HEK293 (cell line): Measurements from ENCODE around the gene TRMT44.

Experiments used
- CTCF ChIA-PET: fragments of 350-600 bp; formaldehyde crosslinking; extraction: SDS; loops from one replicate; lab custom pipeline; 2021; ENCODE audit warnings: antibody characterized with exemption; lab: Yijun Ruan, JAX
- POLR2A ChIA-PET: fragments of 300-600 bp; formaldehyde crosslinking; extraction: SDS; loops from one replicate; lab custom pipeline; 2020; ENCODE audit warnings: antibody characterized with exemption, inconsistent platforms; lab: Yijun Ruan, JAX
- H3K27ac ChIP-seq: fragments of 200-500 bp; sonication (Bioruptor generic); 2 replicates; pipeline ENCODE4 v1.5.1; 2014; ENCODE audit warnings: low read depth, low read length, control low read depth, inconsistent platforms; ENCODE audit errors: extremely low read depth
- H3K36me3 ChIP-seq, 2 experiments: fragments of 200-500 bp in 1 of 2; sonication (Bioruptor generic) in 1 of 2; 1 replicate in 1 of 2; 2 replicates in 1 of 2; pipeline ENCODE4 v1.5.1; 2014 to 2017; ENCODE audit warnings: inconsistent platforms in 2 of 2, low read length in 2 of 2; ENCODE audit not compliant: control insufficient read depth in 2 of 2, insufficient read depth in 1 of 2
- H3K4me1 ChIP-seq: fragments of 200-500 bp; sonication (Bioruptor generic); 2 replicates; pipeline ENCODE4 v1.5.1; 2014; ENCODE audit warnings: mild to moderate bottlenecking, low read length, inconsistent platforms; ENCODE audit not compliant: control insufficient read depth, insufficient read depth
- H3K4me3 ChIP-seq: 2 replicates; pipeline ENCODE4 v1.5.1; 2011; ENCODE audit warnings: low read depth, mild to moderate bottlenecking, control low read depth, low read length, moderate library complexity
- H3K9me3 ChIP-seq: fragments of 200-500 bp; sonication (Bioruptor generic); 2 replicates; pipeline ENCODE4 v1.5.1; 2014; ENCODE audit warnings: low read depth, low read length, inconsistent platforms; ENCODE audit not compliant: control insufficient read depth, insufficient read depth
- GLI4 ChIP-seq: fragments of 450-650 bp; formaldehyde crosslinking; IDR thresholded peaks from 2 replicates; pipeline ENCODE4 v1.5.1; 2016; ENCODE audit warnings: missing biosample characterization, missing genetic modification characterization
- HOXC10 ChIP-seq: sonication (generic); formaldehyde crosslinking; IDR thresholded peaks from 2 replicates; pipeline ENCODE4 v1.8.1; 2023; ENCODE audit warnings: mild to moderate bottlenecking, missing genetic modification reagents
- HOXD13 ChIP-seq: sonication (generic); formaldehyde crosslinking; IDR thresholded peaks from 2 replicates; pipeline ENCODE4 v1.8.0; 2022; ENCODE audit warnings: missing genetic modification reagents, borderline replicate concordance
- OSR2 ChIP-seq: fragments of 450-650 bp; formaldehyde crosslinking; IDR thresholded peaks from 2 replicates; pipeline ENCODE4 v1.5.1; 2016; ENCODE audit warnings: missing biosample characterization, missing genetic modification characterization
- SALL2 ChIP-seq: fragments of 450-650 bp; formaldehyde crosslinking; IDR thresholded peaks from 2 replicates; pipeline ENCODE4 v1.5.0; 2017; ENCODE audit warnings: missing biosample characterization, mild to moderate bottlenecking, missing genetic modification characterization, borderline replicate concordance
- SCRT2 ChIP-seq: fragments of 450-650 bp; formaldehyde crosslinking; IDR thresholded peaks from 2 replicates; pipeline ENCODE4 v1.5.1; 2016; ENCODE audit warnings: missing biosample characterization, missing genetic modification characterization
- ZBTB17 ChIP-seq: fragments of 450-650 bp; formaldehyde crosslinking; IDR thresholded peaks from 2 replicates; pipeline ENCODE4 v1.5.1; 2016; ENCODE audit warnings: missing biosample characterization, missing genetic modification characterization
- ZBTB48 ChIP-seq: fragments of 450-650 bp; formaldehyde crosslinking; IDR thresholded peaks from 2 replicates; pipeline ENCODE4 v1.5.1; 2016; ENCODE audit warnings: missing biosample characterization, missing genetic modification characterization
- ZIC2 ChIP-seq: fragments of 450-650 bp; formaldehyde crosslinking; IDR thresholded peaks from 2 replicates; pipeline ENCODE4 v1.5.1; 2016; ENCODE audit warnings: missing biosample characterization, missing genetic modification characterization
- ZNF112 ChIP-seq: fragments of 450-650 bp; formaldehyde crosslinking; IDR thresholded peaks from 2 replicates; pipeline ENCODE4 v1.5.0; 2017; ENCODE audit warnings: missing biosample characterization, missing genetic modification characterization
- ZNF114 ChIP-seq: fragments of 450-650 bp; formaldehyde crosslinking; IDR thresholded peaks from 2 replicates; pipeline ENCODE4 v1.5.0; 2017; ENCODE audit warnings: missing biosample characterization, missing genetic modification characterization
- ZNF155 ChIP-seq: fragments of 450-650 bp; formaldehyde crosslinking; IDR thresholded peaks from 2 replicates; pipeline ENCODE4 v1.5.1; 2016; ENCODE audit warnings: missing biosample characterization, missing genetic modification characterization
- ZNF184 ChIP-seq: fragments of 450-650 bp; IDR thresholded peaks from 2 replicates; pipeline ENCODE4 v1.5.1; 2018; ENCODE audit warnings: missing biosample characterization, mild to moderate bottlenecking, missing genetic modification characterization
- ZNF202 ChIP-seq: fragments of 450-650 bp; formaldehyde crosslinking; IDR thresholded peaks from 2 replicates; pipeline ENCODE4 v1.5.1; 2016; ENCODE audit warnings: missing biosample characterization, missing genetic modification characterization, borderline replicate concordance
- ZNF23 ChIP-seq: fragments of 450-650 bp; formaldehyde crosslinking; IDR thresholded peaks from 2 replicates; pipeline ENCODE4 v1.5.1; 2016; ENCODE audit warnings: missing biosample characterization, missing genetic modification characterization, borderline replicate concordance
- ZNF24 ChIP-seq: fragments of 450-650 bp; formaldehyde crosslinking; IDR thresholded peaks from 2 replicates; pipeline ENCODE4 v1.5.1; 2016; ENCODE audit warnings: missing biosample characterization, missing genetic modification characterization
- ZNF311 ChIP-seq: fragments of 450-650 bp; formaldehyde crosslinking; IDR thresholded peaks from 2 replicates; pipeline ENCODE4 v1.5.1; 2017; ENCODE audit warnings: missing biosample characterization, missing genetic modification characterization, borderline replicate concordance
- ZNF335 ChIP-seq: fragments of 450-650 bp; formaldehyde crosslinking; conservative IDR thresholded peaks from 2 replicates; pipeline ENCODE4 v1.5.1; 2016; ENCODE audit warnings: missing biosample characterization, missing genetic modification characterization
- ZNF341 ChIP-seq: fragments of 450-650 bp; formaldehyde crosslinking; IDR thresholded peaks from 2 replicates; pipeline ENCODE4; 2016; ENCODE audit warnings: low read depth, missing biosample characterization, missing genetic modification characterization
- ZNF350 ChIP-seq: fragments of 450-650 bp; formaldehyde crosslinking; IDR thresholded peaks from 2 replicates; pipeline ENCODE4 v1.5.0; 2017; ENCODE audit warnings: missing biosample characterization, mild to moderate bottlenecking, missing genetic modification characterization
- ZNF514 ChIP-seq: fragments of 450-650 bp; formaldehyde crosslinking; IDR thresholded peaks from 2 replicates; pipeline ENCODE4 v1.5.1; 2016; ENCODE audit warnings: missing biosample characterization, missing genetic modification characterization
- ZNF544 ChIP-seq: fragments of 450-650 bp; formaldehyde crosslinking; IDR thresholded peaks from 2 replicates; pipeline ENCODE4 v1.5.0; 2017; ENCODE audit warnings: missing biosample characterization, missing genetic modification characterization
- ZNF629 ChIP-seq: fragments of 450-650 bp; formaldehyde crosslinking; IDR thresholded peaks from 2 replicates; pipeline ENCODE4 v1.5.1; 2017; ENCODE audit warnings: missing biosample characterization, missing genetic modification characterization
- TF ChIP-seq, protein P1 (sequence below): fragments of 450-650 bp; formaldehyde crosslinking; conservative IDR thresholded peaks from 2 replicates; pipeline ENCODE4 v1.5.1; 2016; ENCODE audit warnings: low read depth, missing biosample characterization, missing genetic modification characterization
- TF ChIP-seq, protein P2 (sequence below): fragments of 450-650 bp; formaldehyde crosslinking; IDR thresholded peaks from 2 replicates; pipeline ENCODE4 v1.5.1; 2016; ENCODE audit warnings: missing biosample characterization, missing genetic modification characterization
- TF ChIP-seq, protein P3 (sequence below): fragments of 450-650 bp; formaldehyde crosslinking; conservative IDR thresholded peaks from 2 replicates; pipeline ENCODE4 v1.5.1; 2016; ENCODE audit warnings: low read depth, missing biosample characterization, missing genetic modification characterization

Gene TRMT44

DNA sequence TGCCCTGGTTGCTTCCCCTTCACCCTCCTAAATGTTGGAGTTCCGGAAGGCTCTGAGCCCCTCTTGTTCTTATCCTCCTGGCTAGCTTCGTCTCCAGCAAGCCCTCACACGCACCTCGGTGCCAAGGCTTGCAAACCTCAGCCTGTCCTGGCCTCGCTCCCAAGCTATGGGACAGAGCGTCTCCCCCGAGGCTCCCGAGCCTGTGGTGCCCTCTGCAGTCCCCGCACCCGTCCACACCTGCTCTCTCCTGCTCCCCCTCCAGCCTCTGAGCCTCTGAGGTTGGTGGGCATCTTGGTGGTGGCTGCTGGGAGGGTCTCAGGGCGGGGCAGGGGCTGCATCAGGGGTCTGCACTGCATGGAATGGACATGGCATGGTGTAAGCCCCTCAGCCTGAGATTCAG lies 63.2 kb downstream of the TRMT44 start (continued):
- TF ChIP-seq, protein P1, sequence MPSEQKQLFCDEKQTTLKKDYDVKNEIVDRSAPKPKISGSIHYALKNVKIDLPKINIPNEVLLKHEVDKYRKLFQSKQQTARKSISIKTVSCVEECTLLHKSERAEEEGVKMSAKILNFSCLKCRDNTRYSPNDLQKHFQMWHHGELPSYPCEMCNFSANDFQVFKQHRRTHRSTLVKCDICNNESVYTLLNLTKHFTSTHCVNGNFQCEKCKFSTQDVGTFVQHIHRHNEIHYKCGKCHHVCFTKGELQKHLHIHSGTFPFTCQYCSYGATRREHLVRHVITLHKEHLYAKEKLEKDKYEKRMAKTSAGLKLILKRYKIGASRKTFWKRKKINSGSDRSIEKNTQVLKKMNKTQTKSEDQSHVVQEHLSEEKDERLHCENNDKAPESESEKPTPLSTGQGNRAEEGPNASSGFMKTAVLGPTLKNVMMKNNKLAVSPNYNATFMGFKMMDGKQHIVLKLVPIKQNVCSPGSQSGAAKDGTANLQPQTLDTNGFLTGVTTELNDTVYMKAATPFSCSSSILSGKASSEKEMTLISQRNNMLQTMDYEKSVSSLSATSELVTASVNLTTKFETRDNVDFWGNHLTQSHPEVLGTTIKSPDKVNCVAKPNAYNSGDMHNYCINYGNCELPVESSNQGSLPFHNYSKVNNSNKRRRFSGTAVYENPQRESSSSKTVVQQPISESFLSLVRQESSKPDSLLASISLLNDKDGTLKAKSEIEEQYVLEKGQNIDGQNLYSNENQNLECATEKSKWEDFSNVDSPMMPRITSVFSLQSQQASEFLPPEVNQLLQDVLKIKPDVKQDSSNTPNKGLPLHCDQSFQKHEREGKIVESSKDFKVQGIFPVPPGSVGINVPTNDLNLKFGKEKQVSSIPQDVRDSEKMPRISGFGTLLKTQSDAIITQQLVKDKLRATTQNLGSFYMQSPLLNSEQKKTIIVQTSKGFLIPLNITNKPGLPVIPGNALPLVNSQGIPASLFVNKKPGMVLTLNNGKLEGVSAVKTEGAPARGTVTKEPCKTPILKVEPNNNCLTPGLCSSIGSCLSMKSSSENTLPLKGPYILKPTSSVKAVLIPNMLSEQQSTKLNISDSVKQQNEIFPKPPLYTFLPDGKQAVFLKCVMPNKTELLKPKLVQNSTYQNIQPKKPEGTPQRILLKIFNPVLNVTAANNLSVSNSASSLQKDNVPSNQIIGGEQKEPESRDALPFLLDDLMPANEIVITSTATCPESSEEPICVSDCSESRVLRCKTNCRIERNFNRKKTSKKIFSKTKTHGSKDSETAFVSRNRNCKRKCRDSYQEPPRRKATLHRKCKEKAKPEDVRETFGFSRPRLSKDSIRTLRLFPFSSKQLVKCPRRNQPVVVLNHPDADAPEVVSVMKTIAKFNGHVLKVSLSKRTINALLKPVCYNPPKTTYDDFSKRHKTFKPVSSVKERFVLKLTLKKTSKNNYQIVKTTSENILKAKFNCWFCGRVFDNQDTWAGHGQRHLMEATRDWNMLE (tag by site-specific recombination) = no peak
- TF ChIP-seq ZNF514 (tag by site-specific recombination) (no peak), ZNF202 (tag by site-specific recombination) (no peak), OSR2 (tag by site-specific recombination) (no peak), GLI4 (tag by site-specific recombination) (no peak)

DNA sequence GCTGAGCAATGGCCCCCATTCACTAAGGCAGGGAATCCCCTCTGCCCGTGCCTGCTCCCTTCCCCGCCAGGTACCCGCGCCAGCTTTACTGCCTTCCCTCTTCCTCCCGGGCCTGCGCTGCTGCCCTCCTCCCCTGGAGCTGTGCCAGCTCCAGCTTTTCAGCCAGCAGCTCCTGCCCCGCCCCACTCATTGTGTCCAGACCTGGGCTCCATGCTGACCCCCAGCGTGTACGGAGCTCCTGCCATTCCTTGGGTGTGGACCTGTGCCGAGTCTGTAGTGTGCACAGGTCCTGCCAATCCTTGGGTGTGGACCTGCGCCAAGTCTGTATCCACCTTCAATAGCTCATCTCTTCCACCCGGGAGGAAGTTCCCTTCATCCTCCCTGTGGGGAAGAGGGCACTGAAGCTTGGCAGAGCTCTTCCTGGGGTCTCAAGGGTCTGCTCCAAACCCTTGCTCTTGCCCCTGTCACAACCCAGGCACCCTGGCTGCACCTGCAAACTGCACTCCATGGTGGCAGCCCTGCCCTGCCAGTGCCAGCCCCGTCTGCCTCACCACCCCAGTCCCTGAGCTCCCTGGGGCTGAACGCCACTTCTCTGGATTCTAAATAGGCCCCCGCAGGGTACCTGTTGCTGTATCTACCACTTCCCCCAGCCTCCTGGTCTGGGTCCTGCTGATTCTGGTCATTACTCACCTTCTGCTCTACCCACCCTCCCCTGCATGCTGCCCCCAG lies 63.9 kb downstream of the TRMT44 start:
- Histone ChIP-seq H3K9me3 (no peaks in the 10 kb centered on the region), H3K36me3 (no peaks in the 10 kb centered on the region), H3K4me1 (no peaks in the 10 kb centered on the region; the same call in 1 of the 2 replicates), H3K4me3 (no peak overlapping the region), H3K27ac (no peak overlapping the region)
- POLR2A ChIA-PET = interaction anchor here (0.7 kb wide), 1 partner anchor 17 kb away, joined by 3 read pairs; no protein-coding TSS in a partner anchor
- CTCF ChIA-PET = interaction anchor here (0.9 kb wide), 1 partner anchor 36 kb away, joined by 5 read pairs; no protein-coding TSS in a partner anchor
- no peak for TF ChIP-seq ZNF350
- TF ChIP-seq, protein P2, sequence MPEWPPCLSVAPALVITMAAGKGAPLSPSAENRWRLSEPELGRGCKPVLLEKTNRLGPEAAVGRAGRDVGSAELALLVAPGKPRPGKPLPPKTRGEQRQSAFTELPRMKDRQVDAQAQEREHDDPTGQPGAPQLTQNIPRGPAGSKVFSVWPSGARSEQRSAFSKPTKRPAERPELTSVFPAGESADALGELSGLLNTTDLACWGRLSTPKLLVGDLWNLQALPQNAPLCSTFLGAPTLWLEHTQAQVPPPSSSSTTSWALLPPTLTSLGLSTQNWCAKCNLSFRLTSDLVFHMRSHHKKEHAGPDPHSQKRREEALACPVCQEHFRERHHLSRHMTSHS (tag by site-specific recombination) = no peak
- 0 out of 2 replicates have a peak, but pooled peaks have one; percentile 21 for TF ChIP-seq SCRT2 (tag by site-specific recombination)
- TF ChIP-seq, protein P3, sequence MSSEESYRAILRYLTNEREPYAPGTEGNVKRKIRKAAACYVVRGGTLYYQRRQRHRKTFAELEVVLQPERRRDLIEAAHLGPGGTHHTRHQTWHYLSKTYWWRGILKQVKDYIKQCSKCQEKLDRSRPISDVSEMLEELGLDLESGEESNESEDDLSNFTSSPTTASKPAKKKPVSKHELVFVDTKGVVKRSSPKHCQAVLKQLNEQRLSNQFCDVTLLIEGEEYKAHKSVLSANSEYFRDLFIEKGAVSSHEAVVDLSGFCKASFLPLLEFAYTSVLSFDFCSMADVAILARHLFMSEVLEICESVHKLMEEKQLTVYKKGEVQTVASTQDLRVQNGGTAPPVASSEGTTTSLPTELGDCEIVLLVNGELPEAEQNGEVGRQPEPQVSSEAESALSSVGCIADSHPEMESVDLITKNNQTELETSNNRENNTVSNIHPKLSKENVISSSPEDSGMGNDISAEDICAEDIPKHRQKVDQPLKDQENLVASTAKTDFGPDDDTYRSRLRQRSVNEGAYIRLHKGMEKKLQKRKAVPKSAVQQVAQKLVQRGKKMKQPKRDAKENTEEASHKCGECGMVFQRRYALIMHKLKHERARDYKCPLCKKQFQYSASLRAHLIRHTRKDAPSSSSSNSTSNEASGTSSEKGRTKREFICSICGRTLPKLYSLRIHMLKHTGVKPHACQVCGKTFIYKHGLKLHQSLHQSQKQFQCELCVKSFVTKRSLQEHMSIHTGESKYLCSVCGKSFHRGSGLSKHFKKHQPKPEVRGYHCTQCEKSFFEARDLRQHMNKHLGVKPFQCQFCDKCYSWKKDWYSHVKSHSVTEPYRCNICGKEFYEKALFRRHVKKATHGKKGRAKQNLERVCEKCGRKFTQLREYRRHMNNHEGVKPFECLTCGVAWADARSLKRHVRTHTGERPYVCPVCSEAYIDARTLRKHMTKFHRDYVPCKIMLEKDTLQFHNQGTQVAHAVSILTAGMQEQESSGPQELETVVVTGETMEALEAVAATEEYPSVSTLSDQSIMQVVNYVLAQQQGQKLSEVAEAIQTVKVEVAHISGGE = no peak
- no peak for TF ChIP-seq ZNF24 (tag by site-specific recombination)
- TF ChIP-seq ZNF544 (tag by site-specific recombination) = no peak
- TF ChIP-seq ZIC2 = peak; percentile 54
- no peak for TF ChIP-seq OSR2 (tag by site-specific recombination)
- TF ChIP-seq ZNF114 (tag by site-specific recombination) = no peak
- TF ChIP-seq HOXD13 = no peak
- peak; percentile 59 for TF ChIP-seq ZNF341
- TF ChIP-seq ZNF155 = no peak
- TF ChIP-seq HOXC10 = no peak
- TF ChIP-seq ZNF311 = no peak
- no peak for TF ChIP-seq ZBTB17 (tag by site-specific recombination)
- TF ChIP-seq ZBTB48 (tag by site-specific recombination) = no peak
- no peak for TF ChIP-seq ZNF184 (tag by site-specific recombination)
- TF ChIP-seq ZNF335 (tag by site-specific recombination) = no peak
- TF ChIP-seq SALL2 (tag by site-specific recombination) = no peak
- TF ChIP-seq ZNF112 (tag by site-specific recombination) = no peak
- no peak for TF ChIP-seq ZNF23 (tag by site-specific recombination)
- no peak for TF ChIP-seq ZNF629
